Neural cell (in vitro differentiated cells): ENCODE data around the gene MILR1. TPM values are rescaled to one million over a fixed set of nuclear protein-coding genes. Genes with fewer than 3 reads are reported as not detected.

Experiments
- H2AFZ ChIP-seq: fragments of 200-600, 300-800 bp; sonication (generic), shearing (Covaris generic); 2 replicates; pipeline ENCODE4 v1.6.0; 2014; ENCODE audit warnings: low read depth, mild to moderate bottlenecking, antibody characterized with exemption, low read length, moderate library complexity
- H3F3A ChIP-seq: fragments of 200-600 bp; shearing (Covaris generic); 2 replicates; pipeline ENCODE4 v1.6.1; 2016; ENCODE audit warnings: mild to moderate bottlenecking, moderate library complexity, mixed read lengths, antibody characterized with exemption, low read length; ENCODE audit not compliant: insufficient read depth, poor library complexity, severe bottlenecking
- H3K27ac ChIP-seq: fragments of 200-600, 300-800 bp; sonication (generic), shearing (Covaris generic); 2 replicates; pipeline ENCODE4 v1.5.1; 2014; ENCODE audit warnings: mild to moderate bottlenecking, low read length, moderate library complexity
- H3K27me3 ChIP-seq: fragments of 300-800, 200-600 bp; sonication (generic), shearing (Covaris generic); 2 replicates; pipeline ENCODE4 v1.6.0; 2014; ENCODE audit warnings: mild to moderate bottlenecking, low read depth, low read length, moderate library complexity; ENCODE audit not compliant: insufficient read depth
- H3K36me3 ChIP-seq: fragments of 300-800, 200-600 bp; sonication (generic), shearing (Covaris generic); 2 replicates; pipeline ENCODE4 v1.5.1; 2014; ENCODE audit warnings: mild to moderate bottlenecking, antibody characterized with exemption, low read length, moderate library complexity; ENCODE audit not compliant: insufficient read depth
- H3K4me2 ChIP-seq: fragments of 300-800, 200-600 bp; sonication (generic), shearing (Covaris generic); 2 replicates; pipeline ENCODE4 v1.6.0; 2014; ENCODE audit warnings: mild to moderate bottlenecking, low read length
- H3K4me3 ChIP-seq: fragments of 300-800, 200-600 bp; sonication (generic), shearing (Covaris generic); 2 replicates; pipeline ENCODE4 v1.5.1; 2014; ENCODE audit warnings: mild to moderate bottlenecking, low read length, moderate library complexity
- H3K79me2 ChIP-seq: fragments of 200-600 bp; shearing (Covaris generic); replicated peaks from 2 replicates; pipeline ENCODE4 v1.6.0; 2014; ENCODE audit warnings: mild to moderate bottlenecking, low read length, moderate library complexity; ENCODE audit not compliant: insufficient read depth
- H3K9ac ChIP-seq: fragments of 300-800, 200-600 bp; sonication (generic), shearing (Covaris generic); 2 replicates; pipeline ENCODE4 v1.6.1; 2016; ENCODE audit warnings: mild to moderate bottlenecking, low read length, mixed read lengths
- H3K9me2 ChIP-seq: fragments of 200-600 bp; shearing (Covaris generic); 2 replicates; pipeline ENCODE4 v1.6.1; 2016; ENCODE audit warnings: mild to moderate bottlenecking, low read length, mixed read lengths; ENCODE audit not compliant: insufficient read depth
- H3K9me3 ChIP-seq: fragments of 200-600, 300-800 bp; sonication (generic), shearing (Covaris generic); 2 replicates; pipeline ENCODE4 v1.6.1; 2016; ENCODE audit warnings: mild to moderate bottlenecking, mixed run types, low read length, moderate library complexity, mixed read lengths
- H4K20me1 ChIP-seq: fragments of 200-600 bp; shearing (Covaris generic); 2 replicates; pipeline ENCODE4 v1.6.1; 2016; ENCODE audit warnings: mild to moderate bottlenecking, mixed run types; ENCODE audit not compliant: insufficient read depth
- EP300 ChIP-seq: fragments of 450-650 bp; conservative IDR thresholded peaks from 2 replicates; pipeline ENCODE4 v1.6.1; 2014; ENCODE audit warnings: antibody characterized with exemption, mild to moderate bottlenecking, moderate library complexity; ENCODE audit not compliant: poor library complexity, severe bottlenecking
- EZH2 ChIP-seq: fragments of 200-600, 300-800 bp; shearing (Covaris generic), sonication (generic); IDR thresholded peaks from 2 replicates; pipeline ENCODE4 v1.6.1; 2014; ENCODE audit warnings: antibody characterized with exemption, low read length, borderline replicate concordance, mild to moderate bottlenecking; ENCODE audit not compliant: insufficient read depth, poor library complexity, severe bottlenecking
- MXI1 ChIP-seq: fragments of 450-650 bp; conservative IDR thresholded peaks from 2 replicates; pipeline ENCODE4 v1.6.1; 2014; ENCODE audit warnings: antibody characterized with exemption, mild to moderate bottlenecking; ENCODE audit not compliant: poor library complexity, severe bottlenecking
- POLR2AphosphoS5 ChIP-seq: IDR thresholded peaks from 2 replicates; pipeline ENCODE4 v1.6.1; 2012
- RAD21 ChIP-seq: fragments of 450-650 bp; conservative IDR thresholded peaks from 2 replicates; pipeline ENCODE4 v1.6.1; 2014; ENCODE audit warnings: antibody characterized with exemption, mild to moderate bottlenecking, moderate library complexity
- SMC3 ChIP-seq: fragments of 450-650 bp; conservative IDR thresholded peaks from 2 replicates; pipeline ENCODE4 v1.6.1; 2014; ENCODE audit warnings: antibody characterized with exemption, mild to moderate bottlenecking, moderate library complexity; ENCODE audit not compliant: poor library complexity
- TAF1 ChIP-seq: IDR thresholded peaks from 2 replicates; pipeline ENCODE4 v1.6.1; 2012; ENCODE audit warnings: low read depth
- polyA plus RNA-seq: library from polyadenylated mRNA; depleted of rRNA; stranded (reverse); fragments of >200 nt; gene quantifications from 2 replicates; pipeline ENCODE4 v1.2.3, GENCODE V29; 2014
- TF ChIP-seq, protein P1 (sequence below): IDR thresholded peaks from 2 replicates; pipeline ENCODE4 v1.6.1; 2012; ENCODE audit warnings: borderline replicate concordance
- TF ChIP-seq, protein P2 (sequence below): fragments of 450-650 bp; IDR thresholded peaks from 2 replicates; pipeline ENCODE4 v1.5.1; 2014; ENCODE audit warnings: antibody characterized with exemption, mild to moderate bottlenecking, moderate library complexity; ENCODE audit not compliant: poor library complexity, severe bottlenecking

MILR1 gene
- polyA plus RNA-seq, 1 donor from 2014 or later = not detected

DNA sequence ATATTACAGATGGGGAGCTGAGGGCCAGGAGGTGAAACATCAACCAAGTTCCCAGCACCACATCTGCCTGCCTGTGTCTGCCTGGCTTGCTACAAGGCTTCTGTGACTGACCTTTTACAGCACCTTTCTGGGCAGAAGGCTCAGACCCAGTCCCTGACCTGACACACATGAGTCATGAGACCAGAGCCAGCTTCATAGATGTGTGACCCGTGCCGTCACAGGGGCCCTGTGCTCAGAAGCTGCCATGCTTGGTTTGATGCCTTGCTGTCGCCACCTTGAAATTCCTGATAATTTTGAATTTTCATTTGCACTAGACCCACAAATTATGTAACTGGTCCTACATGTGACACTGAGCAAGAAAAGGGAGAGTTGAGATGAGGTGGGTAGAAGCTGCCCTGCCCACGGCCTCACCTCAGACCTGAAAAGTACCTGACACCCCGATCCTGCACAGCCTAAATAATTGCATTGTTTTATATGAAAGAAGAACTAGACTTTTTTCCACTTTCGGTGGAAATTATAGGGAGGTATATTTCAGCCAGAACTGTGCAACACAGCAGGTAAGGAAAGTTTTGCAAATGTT, 44.9 kb upstream of the MILR1 start:
- no peak for TF ChIP-seq EZH2
- no peak for TF ChIP-seq RAD21
- no peak for TF ChIP-seq POLR2AphosphoS5
- TF ChIP-seq, protein P1, sequence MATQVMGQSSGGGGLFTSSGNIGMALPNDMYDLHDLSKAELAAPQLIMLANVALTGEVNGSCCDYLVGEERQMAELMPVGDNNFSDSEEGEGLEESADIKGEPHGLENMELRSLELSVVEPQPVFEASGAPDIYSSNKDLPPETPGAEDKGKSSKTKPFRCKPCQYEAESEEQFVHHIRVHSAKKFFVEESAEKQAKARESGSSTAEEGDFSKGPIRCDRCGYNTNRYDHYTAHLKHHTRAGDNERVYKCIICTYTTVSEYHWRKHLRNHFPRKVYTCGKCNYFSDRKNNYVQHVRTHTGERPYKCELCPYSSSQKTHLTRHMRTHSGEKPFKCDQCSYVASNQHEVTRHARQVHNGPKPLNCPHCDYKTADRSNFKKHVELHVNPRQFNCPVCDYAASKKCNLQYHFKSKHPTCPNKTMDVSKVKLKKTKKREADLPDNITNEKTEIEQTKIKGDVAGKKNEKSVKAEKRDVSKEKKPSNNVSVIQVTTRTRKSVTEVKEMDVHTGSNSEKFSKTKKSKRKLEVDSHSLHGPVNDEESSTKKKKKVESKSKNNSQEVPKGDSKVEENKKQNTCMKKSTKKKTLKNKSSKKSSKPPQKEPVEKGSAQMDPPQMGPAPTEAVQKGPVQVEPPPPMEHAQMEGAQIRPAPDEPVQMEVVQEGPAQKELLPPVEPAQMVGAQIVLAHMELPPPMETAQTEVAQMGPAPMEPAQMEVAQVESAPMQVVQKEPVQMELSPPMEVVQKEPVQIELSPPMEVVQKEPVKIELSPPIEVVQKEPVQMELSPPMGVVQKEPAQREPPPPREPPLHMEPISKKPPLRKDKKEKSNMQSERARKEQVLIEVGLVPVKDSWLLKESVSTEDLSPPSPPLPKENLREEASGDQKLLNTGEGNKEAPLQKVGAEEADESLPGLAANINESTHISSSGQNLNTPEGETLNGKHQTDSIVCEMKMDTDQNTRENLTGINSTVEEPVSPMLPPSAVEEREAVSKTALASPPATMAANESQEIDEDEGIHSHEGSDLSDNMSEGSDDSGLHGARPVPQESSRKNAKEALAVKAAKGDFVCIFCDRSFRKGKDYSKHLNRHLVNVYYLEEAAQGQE = no peak
- TF ChIP-seq, protein P2, sequence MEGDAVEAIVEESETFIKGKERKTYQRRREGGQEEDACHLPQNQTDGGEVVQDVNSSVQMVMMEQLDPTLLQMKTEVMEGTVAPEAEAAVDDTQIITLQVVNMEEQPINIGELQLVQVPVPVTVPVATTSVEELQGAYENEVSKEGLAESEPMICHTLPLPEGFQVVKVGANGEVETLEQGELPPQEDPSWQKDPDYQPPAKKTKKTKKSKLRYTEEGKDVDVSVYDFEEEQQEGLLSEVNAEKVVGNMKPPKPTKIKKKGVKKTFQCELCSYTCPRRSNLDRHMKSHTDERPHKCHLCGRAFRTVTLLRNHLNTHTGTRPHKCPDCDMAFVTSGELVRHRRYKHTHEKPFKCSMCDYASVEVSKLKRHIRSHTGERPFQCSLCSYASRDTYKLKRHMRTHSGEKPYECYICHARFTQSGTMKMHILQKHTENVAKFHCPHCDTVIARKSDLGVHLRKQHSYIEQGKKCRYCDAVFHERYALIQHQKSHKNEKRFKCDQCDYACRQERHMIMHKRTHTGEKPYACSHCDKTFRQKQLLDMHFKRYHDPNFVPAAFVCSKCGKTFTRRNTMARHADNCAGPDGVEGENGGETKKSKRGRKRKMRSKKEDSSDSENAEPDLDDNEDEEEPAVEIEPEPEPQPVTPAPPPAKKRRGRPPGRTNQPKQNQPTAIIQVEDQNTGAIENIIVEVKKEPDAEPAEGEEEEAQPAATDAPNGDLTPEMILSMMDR = no peak
- TF ChIP-seq TAF1 = no peak
- no peak for TF ChIP-seq MXI1
- no peak for TF ChIP-seq SMC3
- no peak for TF ChIP-seq EP300
- Histone ChIP-seq H3K9me2 (no peaks in the 10 kb centered on the region), H3K4me3 (no peak overlapping the region), H3K36me3 (no peaks in the 10 kb centered on the region), H3K27me3 (no peaks in the 10 kb centered on the region), H3K79me2 (no peaks in the 10 kb centered on the region), H3F3A (no peaks in the 10 kb centered on the region), H3K4me2 (no peak overlapping the region), H3K27ac (no peak overlapping the region), H3K9ac (no peak overlapping the region), H2AFZ (no peak overlapping the region), H4K20me1 (no peaks in the 10 kb centered on the region), H3K9me3 (no peaks in the 10 kb centered on the region)

DNA sequence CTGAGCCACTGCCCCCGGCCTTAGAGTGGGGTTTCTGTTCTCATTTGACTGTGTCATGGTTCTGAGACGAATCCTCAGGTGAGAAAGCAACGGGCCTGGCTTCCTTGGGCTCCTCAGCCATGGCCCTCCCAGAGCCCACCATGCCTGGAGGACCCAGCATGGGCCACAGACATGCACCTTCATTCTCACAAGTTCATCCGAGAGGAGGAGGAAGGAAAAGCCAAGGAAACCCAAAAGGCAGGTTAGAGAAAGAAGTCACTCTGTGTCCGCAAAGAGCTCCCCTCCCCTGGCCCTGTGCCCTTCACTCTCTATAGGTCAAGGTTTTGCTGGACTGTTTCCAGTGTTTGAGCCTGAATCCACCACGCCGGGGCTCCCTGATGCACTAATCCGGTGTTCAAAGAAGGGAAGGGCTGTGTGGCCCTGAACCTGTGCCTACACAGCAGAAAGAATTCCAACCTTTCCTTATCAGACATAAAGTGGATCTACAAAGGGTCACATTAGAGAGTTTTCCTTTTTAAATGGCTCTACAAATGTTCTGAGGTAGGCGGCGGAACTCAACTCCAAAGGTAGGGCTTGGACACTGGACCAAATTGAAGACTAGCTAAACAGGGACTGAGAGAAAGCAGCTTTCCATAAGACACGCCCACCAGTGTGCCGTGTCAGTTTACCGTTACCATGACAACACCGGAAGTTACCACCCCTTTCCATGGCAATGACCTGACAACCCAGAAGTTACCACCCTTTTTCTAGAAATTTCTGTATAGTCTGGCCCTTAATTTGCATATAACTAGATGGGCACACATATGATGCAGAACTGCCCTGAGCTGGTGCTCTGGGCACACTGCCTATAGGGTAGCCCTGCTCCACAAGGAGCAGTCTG, 42.4 kb upstream of the MILR1 start:
- no peaks in the 10 kb centered on the region for H3K9me2 ChIP-seq
- H3K4me2 ChIP-seq = no peak overlapping the region
- TF ChIP-seq TAF1 (no peak), EZH2 (no peak), RAD21 (no peak), EP300 (no peak), POLR2AphosphoS5 (no peak), MXI1 (no peak), SMC3 (no peak)
- TF ChIP-seq, protein P2 = no peak
- TF ChIP-seq, protein P1 = no peak
- no peaks in the 10 kb centered on the region for H3K79me2 ChIP-seq
- H3K27ac ChIP-seq = no peak overlapping the region
- H4K20me1 ChIP-seq = no peaks in the 10 kb centered on the region
- no peaks in the 10 kb centered on the region for H3K27me3 ChIP-seq
- H2AFZ ChIP-seq = no peak overlapping the region
- H3K9me3 ChIP-seq = no peaks in the 10 kb centered on the region
- no peaks in the 10 kb centered on the region for H3F3A ChIP-seq
- H3K4me3 ChIP-seq = no peak overlapping the region
- H3K9ac ChIP-seq = no peak overlapping the region
- H3K36me3 ChIP-seq = no peaks in the 10 kb centered on the region
